SK-N-SH treated with all-trans-retinoic acid at 6 μM for 48 hours (cell line): ENCODE data around the gene TFCP2.

ENCODE experiments used
- ARNTL ChIP-seq: fragments of 450-650 bp; formaldehyde crosslinking; IDR thresholded peaks from 2 replicates; pipeline ENCODE4 v1.5.0; 2020; ENCODE audit warnings: low read depth, mild to moderate bottlenecking, moderate library complexity, borderline replicate concordance
- CREB5 ChIP-seq: fragments of 250-450 bp; sonication (Bioruptor Pico); IDR thresholded peaks from 2 replicates; pipeline ENCODE4 v1.5.1; 2020; ENCODE audit warnings: low read depth, mild to moderate bottlenecking, moderate library complexity
- CSDC2 ChIP-seq: fragments of 250-450 bp; sonication (Bioruptor Pico); IDR thresholded peaks from 2 replicates; pipeline ENCODE4 v1.5.0; 2020; ENCODE audit warnings: mild to moderate bottlenecking, moderate library complexity
- CSRNP3 ChIP-seq: fragments of 250-450 bp; sonication (Bioruptor Pico); IDR thresholded peaks from 2 replicates; pipeline ENCODE4 v1.5.1; 2021; ENCODE audit warnings: mild to moderate bottlenecking, moderate library complexity
- OSR1 ChIP-seq: fragments of 250-450 bp; sonication (Bioruptor Pico); IDR thresholded peaks from 2 replicates; pipeline ENCODE4 v1.8.0; 2022; ENCODE audit warnings: moderate library complexity, mild to moderate bottlenecking, inconsistent platforms
- RARB ChIP-seq: fragments of 250-450 bp; sonication (Bioruptor Pico); IDR thresholded peaks from 2 replicates; pipeline ENCODE4 v1.8.0; 2021; ENCODE audit warnings: mild to moderate bottlenecking, moderate library complexity
- TCF4 ChIP-seq: fragments of 250-450 bp; sonication (Bioruptor Pico); IDR thresholded peaks from 2 replicates; pipeline ENCODE4 v1.8.0; 2021; ENCODE audit warnings: mild to moderate bottlenecking, moderate library complexity, borderline replicate concordance
- ZFP3 ChIP-seq: fragments of 250-450 bp; sonication (Bioruptor Pico); IDR thresholded peaks from 2 replicates; pipeline ENCODE4 v1.5.0; 2020; ENCODE audit warnings: mild to moderate bottlenecking, moderate library complexity
- ZFP30 ChIP-seq: fragments of 450-650 bp; formaldehyde crosslinking; IDR thresholded peaks from 2 replicates; pipeline ENCODE4 v1.5.0; 2022; ENCODE audit warnings: mild to moderate bottlenecking, moderate library complexity
- TF ChIP-seq, protein P1 (sequence below): fragments of 250-450 bp; sonication (Bioruptor Pico); IDR thresholded peaks from 2 replicates; pipeline ENCODE4 v1.8.0; 2020; ENCODE audit warnings: mild to moderate bottlenecking, moderate library complexity, borderline replicate concordance
- TF ChIP-seq, protein P2 (sequence below): fragments of 250-450 bp; sonication (Bioruptor Pico); IDR thresholded peaks from 2 replicates; pipeline ENCODE4 v1.8.0; 2021; ENCODE audit warnings: low read depth, mild to moderate bottlenecking, moderate library complexity, borderline replicate concordance

DNA sequence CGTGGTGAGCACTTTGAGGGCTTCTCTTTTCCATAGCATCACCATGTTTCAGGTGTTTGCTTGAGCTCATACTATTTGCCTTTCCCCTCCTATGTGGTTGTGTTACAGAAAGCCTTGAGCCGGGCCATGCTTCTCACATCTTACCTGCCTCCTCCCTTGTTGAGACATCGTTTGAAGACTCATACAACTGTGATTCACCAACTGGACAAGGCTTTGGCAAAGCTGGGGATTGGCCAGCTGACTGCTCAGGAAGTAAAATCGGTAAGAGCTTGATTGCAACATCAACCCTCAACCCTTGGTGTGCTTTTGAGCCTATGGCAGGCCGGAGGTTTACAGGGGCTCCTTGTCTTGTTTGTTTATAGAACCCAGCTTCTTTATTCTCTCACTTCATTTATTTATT, 116.7 kb downstream of the TFCP2 start:
- TF ChIP-seq CSDC2 (CRISPR knock-in tag), result no peak
- TF ChIP-seq TCF4 (CRISPR knock-in tag), result no peak
- no peak for TF ChIP-seq ZFP3 (CRISPR knock-in tag)
- TF ChIP-seq, protein P1, sequence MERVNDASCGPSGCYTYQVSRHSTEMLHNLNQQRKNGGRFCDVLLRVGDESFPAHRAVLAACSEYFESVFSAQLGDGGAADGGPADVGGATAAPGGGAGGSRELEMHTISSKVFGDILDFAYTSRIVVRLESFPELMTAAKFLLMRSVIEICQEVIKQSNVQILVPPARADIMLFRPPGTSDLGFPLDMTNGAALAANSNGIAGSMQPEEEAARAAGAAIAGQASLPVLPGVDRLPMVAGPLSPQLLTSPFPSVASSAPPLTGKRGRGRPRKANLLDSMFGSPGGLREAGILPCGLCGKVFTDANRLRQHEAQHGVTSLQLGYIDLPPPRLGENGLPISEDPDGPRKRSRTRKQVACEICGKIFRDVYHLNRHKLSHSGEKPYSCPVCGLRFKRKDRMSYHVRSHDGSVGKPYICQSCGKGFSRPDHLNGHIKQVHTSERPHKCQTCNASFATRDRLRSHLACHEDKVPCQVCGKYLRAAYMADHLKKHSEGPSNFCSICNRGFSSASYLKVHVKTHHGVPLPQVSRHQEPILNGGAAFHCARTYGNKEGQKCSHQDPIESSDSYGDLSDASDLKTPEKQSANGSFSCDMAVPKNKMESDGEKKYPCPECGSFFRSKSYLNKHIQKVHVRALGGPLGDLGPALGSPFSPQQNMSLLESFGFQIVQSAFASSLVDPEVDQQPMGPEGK, result no peak
- no peak for TF ChIP-seq CSRNP3 (CRISPR knock-in tag)
- TF ChIP-seq, protein P2, sequence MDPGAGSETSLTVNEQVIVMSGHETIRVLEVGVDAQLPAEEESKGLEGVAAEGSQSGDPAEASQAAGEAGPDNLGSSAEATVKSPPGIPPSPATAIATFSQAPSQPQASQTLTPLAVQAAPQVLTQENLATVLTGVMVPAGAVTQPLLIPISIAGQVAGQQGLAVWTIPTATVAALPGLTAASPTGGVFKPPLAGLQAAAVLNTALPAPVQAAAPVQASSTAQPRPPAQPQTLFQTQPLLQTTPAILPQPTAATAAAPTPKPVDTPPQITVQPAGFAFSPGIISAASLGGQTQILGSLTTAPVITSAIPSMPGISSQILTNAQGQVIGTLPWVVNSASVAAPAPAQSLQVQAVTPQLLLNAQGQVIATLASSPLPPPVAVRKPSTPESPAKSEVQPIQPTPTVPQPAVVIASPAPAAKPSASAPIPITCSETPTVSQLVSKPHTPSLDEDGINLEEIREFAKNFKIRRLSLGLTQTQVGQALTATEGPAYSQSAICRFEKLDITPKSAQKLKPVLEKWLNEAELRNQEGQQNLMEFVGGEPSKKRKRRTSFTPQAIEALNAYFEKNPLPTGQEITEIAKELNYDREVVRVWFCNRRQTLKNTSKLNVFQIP, result no peak
- no peak for TF ChIP-seq CREB5 (CRISPR knock-in tag)
- no peak for TF ChIP-seq ZFP30 (CRISPR knock-in tag)
- no peak for TF ChIP-seq OSR1 (CRISPR knock-in tag)
- TF ChIP-seq RARB (CRISPR knock-in tag), result no peak
- no peak for TF ChIP-seq ARNTL (CRISPR knock-in tag)
